Stimulated activated CD8-positive, alpha-beta memory T cell treated with anti-CD3 and anti-CD28 coated beads, Interleukin-12 subunit alpha, Interleukin-12 subunit beta, amount 100 ng/mL, for 24 hours (primary cell): Measurements from ENCODE around the gene MEI1.
"Not testable (repeated sequence)": the region's sequence is repeated elsewhere in the genome, so short reads cannot be mapped to it uniquely, and the experiment has no call there.

Experiments used
- DNase-seq: peaks from one replicate; pipeline ENCODE4 v3.0.0-alpha.2; 2020; ENCODE audit errors: extremely low read depth

The MEI1 gene

DNA sequence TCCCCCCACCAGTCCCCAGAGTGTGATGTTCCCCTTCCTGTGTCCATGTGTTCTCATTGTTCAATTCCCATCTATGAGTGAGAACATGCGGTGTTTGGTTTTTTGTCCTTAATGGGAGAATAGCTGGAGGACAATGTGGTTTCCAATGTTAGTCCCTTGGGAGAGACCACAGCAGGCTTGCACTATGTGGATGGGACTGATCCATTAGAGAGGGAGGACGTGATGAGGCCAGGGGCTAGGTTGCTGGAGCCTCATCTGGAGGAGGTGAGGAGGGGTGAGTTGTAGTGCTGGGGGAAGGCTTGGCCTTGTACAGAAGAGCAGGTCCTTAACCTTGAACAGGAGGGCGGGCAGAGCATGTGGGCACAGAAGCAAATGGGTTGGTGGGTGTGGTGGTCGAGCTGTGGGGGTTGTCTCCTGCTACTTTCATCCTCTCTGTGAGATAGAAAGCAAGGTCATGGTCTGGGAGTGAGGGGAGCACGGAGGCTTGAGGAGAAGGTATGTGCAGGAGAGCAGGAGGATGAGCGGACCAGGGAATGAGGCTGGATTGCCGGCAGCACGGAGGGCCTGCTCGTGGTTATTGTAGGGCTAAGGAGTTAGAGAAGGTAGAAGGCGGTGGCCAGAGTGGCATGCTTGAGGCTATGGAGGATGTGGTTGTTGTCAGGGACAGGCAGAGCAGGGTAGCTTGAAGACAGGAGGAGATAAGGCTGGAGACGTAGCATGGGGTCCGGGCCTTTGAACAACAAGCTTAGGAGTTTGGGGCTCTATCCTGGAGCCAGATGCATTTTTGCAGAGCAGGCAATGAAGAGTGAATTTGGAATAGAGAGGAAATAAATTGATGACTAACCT is 122.4 kb downstream of the MEI1 start:
- DNase-seq = no peak

DNA sequence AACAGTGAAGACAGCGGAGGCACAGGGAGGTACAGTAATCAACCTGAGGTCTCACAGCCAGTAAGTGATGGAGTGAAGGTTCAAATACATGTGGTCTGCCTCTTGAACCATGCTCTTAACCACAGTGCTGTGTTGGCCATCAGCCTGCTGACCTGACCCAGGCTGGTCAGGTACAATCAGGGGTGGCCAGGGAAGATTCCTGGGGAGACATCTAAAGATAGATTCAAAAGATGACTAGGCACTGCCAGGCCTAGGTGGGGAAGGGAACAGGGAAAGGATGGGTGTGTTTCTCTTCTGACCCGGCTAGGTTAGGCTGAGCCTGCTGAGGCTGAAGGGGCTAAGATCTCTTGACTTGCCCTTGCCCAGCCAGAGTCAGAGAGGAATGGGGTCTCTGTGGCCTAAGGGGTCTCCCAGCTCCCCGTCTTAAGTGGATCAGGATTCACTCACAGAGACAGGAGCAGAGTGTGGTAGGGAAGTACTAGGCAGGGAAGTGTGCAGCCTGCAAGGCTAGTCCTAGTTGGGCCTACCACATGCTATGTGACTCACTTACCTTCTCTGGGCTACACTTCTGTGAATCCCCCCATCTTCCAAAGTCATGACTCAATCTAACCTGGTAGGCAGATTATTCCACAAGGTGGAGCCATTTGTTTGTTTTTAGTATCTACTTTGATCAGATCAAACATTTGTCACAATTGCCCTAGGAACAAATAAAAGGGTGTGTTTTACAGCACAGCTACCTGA is 123.2 kb downstream of the MEI1 start:
- no peak for DNase-seq

DNA sequence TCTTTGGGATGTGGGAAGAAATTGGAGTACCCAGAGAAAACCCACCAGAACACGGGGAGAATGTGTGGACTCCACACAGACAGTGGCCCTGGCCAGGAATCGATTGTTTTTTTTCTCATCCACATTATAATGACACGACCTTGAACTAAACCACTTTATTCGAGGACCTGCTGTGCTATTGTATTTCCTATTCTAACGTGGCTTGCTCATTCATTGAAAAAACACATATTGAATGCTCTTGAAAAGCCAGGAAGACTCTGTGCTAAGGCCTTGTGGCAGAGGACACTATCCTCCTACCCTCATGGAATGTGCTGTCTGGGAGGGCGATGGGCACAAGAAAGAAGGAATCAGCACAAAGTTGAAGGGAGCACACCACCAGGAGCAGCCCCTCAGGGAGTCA is 124.5 kb downstream of the MEI1 start:
- DNase-seq = no peak

DNA sequence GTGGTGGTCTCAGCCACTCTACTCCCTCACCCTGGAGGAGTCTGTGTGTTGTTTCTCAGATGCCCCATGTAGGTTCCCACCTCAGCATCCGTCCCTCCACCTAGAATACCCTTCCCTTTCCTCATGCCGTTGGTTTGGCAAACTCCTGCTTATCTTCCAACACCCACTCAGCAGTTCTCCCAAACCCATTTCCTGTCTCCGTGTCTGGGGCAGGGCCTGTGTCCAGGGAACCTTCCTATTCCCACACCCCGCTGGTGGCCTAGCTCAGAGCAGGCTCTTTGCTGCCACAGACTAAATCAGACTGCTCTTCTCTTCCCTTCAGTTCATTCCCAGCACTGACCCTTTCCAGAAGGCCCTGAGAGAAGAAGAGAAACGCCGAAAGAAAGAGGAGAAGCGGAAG is 126.1 kb downstream of the MEI1 start:
- no peak for DNase-seq

DNA sequence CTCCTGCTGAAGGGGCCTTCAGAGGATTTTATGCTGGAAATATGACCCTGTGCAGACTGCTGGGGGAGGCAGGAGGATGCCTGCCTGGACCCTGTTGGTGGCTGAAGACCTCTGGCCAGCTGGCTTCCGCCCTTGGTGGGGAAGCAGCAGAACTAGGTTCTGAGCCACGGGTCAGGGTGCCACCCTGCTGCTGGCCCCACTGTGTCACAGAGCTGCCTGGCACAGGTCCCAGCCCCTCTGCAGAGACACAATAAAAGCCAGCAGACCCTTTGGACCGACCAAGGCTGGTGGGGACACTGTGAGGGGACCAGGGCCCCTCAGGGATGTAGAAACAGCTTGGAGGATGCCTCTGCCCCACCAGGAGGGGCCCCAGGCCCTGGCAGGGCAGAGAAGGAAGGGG is 126.7 kb downstream of the MEI1 start:
- DNase-seq = no peak

DNA sequence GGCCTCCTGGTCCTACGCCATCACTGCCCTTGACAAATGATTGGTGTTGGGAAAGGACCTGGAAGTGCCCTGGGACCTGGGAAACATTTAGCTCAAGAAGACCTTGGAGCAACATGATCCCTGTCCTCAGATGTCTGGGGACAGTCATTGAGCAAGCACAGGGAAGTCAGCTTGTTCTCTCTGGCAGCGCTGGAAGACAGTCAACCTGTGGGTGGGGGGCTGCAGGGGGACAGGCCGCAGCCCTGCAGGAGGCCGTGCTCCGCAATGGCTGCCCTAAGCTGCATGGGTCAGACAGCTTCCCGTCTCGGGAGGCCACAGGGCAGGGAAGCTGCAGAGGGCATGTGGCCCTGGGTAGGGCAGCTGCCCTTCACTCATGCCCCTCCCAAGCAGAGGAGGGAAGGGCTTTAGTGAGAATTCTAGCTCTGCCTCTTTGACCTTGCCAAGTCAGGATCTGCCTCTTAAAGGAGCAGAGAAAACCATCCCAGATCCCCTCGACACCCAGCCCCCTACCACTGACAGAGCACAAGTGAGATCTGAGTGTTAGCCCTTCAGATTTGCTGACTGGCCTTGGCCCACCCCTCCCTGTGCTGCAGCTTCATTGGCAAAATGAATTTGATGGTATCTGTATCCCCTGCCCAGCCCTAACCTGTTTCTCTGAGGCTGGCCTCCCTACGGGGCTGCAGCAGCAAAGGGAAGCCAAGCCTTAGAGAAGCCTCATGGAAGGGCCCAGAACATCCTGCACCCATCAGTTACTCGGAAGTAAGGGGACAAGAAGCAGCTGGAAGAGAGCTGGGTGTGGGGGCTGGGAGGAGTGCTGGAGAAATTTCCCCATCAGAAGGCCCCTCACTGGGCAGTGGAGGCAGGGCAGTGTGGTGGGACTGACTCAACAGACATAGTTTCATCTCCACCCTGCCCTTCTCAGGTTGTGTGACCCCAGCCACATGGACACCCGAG is 127.4 kb downstream of the MEI1 start:
- no peak for DNase-seq

DNA sequence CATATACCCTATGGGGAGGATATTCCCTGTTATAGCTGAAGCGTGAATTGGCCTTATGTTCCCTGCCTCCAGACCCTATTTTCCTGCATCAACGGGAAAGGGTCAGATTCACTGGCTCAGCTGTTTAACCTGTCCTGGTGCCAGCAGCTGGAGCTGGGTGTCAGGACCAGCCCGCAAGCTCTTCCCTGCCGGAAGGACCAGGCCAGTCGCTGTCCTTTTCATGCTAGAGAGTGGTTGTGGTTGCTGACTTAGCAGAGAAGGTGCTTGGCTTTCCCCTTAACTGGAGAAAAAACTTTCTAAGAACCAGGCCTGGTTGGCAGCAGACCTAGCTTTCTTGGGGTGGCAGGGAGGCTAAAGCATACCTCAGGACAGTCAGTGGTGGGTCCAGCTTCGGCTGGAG is 128.4 kb downstream of the MEI1 start:
- DNase-seq = no peak

DNA sequence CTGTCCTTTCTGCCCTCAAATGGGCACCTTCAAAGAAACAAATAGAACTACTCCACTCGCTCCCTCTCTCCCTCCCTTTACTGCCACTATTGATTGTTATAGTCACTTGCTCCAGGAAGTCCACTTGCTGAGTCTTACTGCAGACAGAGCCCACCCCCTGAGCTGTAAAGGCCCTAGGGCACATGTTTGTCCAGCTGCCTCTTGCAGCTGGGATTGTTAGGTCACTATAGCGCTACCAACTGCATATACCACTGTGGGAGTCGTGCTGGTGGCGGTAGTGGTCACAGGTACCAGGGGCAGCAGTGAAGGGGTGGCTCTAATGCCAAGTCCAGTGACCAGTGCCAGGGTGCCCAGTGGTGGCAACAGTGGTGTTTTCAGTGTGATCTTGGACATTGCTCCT is 129.2 kb downstream of the MEI1 start:
- no peak for DNase-seq

DNA sequence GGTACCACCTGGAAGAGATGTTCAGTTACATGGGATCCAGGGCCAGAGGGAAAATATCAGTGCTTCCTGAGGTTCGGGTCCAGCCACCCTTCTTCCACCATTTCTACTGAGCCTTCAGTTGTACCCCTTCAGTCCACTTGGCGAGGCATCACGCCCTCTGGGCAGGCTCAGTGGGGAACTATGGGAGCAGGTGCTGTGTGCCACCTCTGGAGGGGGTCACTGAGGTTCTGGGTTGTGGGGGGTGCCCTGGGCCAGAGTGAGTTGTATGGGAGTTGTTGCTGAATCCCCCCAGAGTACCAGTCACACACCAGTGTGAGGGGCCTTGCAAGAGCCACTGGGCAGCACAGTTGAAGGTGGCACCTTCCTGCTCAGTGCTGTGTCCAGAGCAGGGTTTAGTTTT is 130.9 kb downstream of the MEI1 start:
- no peak for DNase-seq

DNA sequence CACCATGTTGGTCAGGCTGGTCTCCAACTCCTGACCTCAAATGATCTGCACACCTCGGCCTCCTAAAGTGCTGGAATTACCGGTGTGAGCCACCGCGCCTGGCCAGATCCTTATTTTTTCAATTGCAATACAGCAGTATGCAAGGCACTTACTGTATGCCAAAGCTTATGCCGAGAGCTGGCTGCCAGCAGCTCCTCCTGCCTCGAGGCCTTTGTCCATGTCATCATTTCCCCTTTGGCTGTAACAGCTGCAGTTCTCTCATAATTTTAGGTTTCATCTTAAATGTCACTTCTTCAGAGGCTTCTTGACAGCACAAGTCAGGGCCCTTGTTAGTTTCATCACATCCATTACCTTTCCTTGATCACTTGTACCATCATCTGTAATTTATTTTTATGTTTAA is 132.1 kb downstream of the MEI1 start:
- no peak for DNase-seq

DNA sequence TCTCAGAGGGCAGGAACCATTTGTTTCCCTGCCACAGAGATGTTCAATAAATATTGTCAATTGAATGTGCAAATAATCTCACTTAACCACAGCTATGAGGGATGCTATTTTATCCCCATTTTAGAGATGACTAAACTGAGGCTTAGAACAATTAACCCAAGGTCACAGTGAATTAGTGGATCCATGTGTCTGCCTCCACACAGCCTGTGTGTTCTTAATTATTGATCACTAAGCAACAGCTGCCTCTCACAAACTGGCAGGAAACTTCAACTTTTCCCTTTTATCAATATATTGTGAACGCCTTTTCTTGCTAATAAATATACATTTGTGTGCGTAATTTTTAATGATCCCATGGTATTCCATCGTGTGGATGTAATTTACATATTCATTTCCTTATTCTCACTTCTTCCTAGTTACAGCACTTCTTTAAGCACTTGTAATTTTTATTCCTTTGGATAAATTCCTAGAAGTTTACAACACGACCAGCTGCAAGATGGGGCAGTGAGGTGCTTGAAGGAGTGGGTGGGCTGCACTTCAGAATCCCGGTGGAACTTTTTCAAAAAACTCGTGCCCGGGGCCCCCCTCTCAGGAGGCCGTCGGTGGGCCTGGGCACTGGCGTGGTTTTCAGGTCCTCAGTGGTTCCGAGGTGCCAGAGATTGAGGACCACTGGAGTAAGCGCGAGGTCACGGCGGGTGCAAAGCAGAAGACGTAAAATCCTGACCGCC is 132.7 kb downstream of the MEI1 start:
- no peak for DNase-seq

DNA sequence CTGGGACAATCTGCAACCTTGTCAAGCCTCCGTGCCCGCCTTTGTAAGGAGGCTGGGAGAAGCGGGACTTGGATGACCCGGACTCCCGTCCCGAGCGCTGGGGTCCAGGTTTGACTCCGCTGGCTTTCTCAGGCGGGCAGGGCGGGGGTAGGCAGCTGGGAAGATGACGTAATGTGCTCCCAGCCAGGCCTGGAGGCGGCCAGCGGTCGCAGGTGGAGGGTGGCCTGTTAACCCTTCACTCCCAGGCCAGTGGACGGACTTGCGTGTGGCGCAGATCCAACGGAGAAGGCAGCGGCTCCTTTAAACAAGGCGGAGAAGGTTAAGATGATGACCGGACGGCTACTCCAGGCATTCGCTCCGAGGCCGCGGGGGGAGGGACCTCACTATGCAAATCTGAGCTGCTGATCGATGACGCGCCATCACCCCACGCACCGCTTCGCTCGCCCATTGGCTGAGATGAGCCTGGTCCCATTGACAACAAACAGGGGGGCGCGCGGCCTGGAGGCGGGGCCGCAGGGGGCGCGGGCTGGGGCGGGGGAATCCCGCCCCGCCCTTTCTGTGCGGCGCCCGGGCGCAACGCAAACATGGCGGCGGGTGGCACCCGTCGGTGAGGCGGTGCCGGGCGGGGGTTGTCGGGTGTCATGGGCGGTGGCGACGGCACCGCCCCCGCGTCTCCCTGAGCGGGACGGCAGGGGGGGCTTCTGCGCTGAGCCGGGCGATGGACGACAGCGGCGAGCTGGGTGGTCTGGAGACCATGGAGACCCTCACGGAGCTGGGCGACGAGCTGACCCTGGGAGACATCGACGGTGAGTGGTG is 133.5 kb downstream of the MEI1 start, which contains the start of gene SREBF2:
SREBF2 (plus strand) TSS at position 553 of the 816 bp plus-strand sequence; CDS start at position 719, 166 bp downstream.
- DNase-seq = peak; percentile 99

DNA sequence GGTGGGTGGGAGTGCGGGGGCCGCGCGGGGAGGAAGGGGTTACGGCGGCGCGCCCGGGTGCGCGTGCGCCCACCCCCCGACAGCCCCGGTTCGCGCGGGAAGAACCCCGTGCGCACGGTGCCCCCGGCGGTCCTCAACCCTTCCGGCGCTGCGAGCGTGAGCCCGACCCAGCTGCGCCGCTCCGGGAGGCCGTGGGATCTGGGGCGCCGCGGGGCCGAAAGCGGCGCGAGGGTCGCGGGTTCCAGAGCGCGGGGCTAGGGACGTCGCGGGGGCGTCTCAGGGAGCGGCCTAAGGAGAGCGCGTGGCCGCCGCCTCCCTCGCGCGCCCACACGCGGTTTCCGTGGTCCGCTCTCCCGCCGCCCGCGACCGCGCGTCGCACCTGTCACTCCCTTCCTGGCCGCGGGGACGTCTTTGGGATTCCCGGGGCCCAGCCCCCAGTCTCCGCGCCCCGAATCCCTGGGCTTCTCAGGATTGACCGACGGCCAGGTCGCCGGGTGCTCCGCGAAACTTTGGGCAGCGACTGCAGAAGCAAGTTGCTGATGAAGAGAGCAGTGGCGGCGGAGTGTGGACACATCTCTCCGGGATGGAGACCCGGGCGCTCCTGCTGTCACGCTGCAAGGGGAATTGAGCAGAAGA is 134.2 kb downstream of the MEI1 start:
- DNase-seq = no peak

DNA sequence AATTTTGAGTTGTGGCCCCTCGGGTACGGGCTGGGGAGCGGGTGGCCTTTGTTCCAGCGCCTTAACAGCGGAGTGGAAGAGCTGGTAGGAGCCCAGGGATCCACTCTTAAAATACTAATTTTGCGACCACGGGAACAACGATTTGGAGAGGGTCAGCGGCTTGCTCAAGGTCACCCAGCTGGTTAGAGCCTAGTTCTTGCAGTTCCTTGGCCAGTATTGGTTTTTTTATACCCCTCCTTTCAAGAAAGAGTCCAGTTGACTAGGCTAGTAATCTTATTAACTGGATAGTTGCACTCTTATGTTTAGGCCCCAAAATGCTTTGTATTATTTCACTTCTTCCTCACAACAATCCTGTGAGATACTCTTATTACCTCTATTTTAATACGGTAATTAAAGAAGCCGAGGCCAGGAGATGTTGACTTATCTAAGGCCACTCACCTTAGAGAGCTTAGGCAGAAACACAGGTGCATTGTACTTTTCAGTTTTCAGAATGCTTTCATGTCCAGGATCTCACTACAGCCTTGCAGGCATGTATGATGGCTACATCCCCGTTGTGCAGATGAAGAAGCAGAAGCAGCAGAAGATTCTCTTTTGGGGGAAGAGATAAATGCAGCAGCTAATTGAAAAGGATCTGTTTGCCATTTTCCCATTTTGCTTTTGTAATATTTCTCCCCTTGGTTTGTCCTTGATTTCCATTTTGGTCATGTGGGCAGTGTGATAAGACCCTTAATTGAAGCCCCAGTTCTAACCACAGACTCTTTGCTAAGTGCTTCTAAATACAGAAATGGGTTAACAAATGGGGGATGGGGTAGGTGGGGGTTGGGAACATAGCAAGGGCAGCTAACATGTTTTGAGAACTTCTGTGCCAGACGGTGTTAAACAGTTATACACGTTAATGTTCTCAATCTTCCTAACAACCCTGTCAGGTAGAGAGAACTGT is 135.0 kb downstream of the MEI1 start:
- no peak for DNase-seq

DNA sequence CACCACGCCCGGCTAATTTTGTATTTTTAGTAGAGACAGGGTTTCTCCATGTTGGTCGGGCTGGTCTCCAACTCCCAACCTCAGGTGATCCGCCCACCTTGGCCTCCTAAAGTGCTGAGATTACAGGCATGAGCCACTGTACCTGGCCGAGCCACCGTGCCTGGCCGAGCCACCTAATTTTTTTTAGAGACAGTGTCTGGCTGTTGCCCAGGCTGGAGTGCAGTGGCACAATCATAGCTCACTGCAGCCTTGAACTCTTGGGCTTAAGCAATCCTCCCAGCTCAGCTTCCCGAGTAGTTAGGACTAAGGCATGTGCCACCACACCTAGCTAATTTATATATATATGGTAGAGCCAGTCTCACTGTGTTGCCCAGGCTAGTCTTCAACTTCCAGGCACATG is 136.2 kb downstream of the MEI1 start:
- not testable (repeated sequence) for DNase-seq

DNA sequence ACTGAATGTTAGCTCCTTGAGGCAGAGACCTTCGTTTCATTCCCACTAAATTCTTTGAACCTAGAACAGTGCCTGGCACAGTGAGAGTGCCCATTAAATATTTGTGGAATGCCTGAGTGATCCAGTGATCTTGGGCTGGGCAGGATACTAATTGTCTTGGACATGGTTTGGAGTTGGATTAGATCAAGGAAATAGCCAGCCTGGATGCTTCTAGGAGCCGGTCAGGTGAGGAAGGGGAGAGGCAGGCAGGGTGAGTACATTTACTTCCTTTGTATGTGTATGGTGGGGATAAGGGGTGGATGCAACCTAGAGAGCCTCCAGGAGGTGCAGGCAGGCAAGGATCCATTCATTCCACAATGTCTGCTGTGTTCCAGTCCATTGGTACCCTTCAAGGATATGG is 137.2 kb downstream of the MEI1 start:
- no peak for DNase-seq

DNA sequence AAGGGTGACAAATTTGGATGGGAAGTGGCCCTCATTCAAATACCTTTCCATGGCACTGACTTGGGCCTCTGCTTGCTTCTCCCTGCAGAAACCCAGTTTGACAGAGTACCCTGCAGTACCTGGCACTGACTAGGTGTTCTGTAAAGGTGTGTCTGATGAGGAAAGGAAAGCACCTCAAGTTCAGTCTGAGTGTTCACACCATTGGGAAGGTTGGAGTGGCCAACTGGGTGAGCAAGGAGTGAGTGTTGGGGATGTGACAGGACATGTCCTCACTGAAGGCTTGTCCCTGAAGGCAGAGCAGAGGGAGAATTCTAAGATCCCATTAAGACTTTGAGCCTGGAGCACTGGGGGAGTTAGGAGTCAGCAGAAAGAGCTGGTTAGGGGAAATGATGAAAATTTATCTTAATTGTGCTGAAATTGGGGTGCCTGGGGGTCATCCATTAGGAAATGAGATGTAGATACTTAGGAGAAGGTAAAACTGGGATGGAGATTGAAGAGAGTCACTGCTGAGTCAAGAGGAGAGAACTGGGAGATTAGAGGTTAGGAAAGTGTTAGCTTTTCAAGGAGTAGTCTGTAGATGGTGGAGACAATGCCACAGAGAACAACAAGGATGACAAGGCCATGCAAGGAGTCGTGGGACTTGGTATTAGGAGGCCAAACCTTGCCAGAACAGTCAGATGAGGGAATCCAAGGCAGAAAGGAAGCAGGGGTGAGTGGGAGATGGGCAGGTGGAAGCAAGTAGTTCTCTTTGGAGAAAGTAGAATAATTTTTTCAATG is 139.7 kb downstream of the MEI1 start:
- DNase-seq = no peak

DNA sequence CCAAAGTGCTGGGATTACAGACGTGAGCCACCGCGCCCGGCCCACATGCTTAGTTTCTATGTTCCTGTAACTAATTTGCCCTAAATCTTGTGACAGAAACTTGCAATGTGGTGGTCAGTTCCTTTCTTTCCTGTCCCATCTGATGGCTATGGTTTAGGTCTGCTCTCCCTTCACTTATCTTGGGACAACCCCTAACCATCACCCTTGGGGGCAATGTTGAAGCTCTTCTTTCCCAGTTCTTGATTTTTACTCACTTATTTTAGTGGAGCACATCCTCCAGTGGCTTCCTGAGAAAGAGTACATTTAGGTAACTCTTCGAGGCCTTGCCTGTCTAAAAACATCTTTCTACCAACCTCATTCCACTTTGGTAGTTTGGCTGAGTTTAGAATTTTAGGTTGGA is 140.9 kb downstream of the MEI1 start:
- no peak for DNase-seq
